Lower lobe of right lung (tissue), 1 donor: ENCODE measurements around the gene GRIA2. TPM values are rescaled to one million over a fixed set of nuclear protein-coding genes. Genes with fewer than 3 reads are reported as not detected.

Experiments used
- total RNA-seq: library from RNA; stranded (reverse); fragmentation: NEBNext Ultra II Directional; extraction: Animal tissue kit (Norgen Biotek cat#: 25700); gene quantifications from one replicate; pipeline ENCODE4 v1.2.1, GENCODE V29; 2021
- donor health status: DM: no; HTN: yes; CAD: no; lungs with severe emphysema.

GRIA2 gene
- total RNA-seq, 1 donor from 2014 or later, result not detected

Other genes starting within 250 kb of the GRIA2 start
- gene PDGFC, start 248.9 kb upstream of the GRIA2 start, total RNA-seq, result 30.6 TPM
- gene GLRB, start 144.6 kb upstream of the GRIA2 start, total RNA-seq, result 2.6 TPM